ENCODE results near the gene UPF1. TPM values are rescaled to one million over a fixed set of nuclear protein-coding genes. Genes with fewer than 3 reads are reported as not detected.
A peak's percentile ranks its signal among the peaks of the same experiment; 100 is the strongest.

UPF1 gene
- polyA plus RNA-seq, 1 of the 3 experiments (the other 2 are of a cell fraction), result 33.3 TPM

DNA sequence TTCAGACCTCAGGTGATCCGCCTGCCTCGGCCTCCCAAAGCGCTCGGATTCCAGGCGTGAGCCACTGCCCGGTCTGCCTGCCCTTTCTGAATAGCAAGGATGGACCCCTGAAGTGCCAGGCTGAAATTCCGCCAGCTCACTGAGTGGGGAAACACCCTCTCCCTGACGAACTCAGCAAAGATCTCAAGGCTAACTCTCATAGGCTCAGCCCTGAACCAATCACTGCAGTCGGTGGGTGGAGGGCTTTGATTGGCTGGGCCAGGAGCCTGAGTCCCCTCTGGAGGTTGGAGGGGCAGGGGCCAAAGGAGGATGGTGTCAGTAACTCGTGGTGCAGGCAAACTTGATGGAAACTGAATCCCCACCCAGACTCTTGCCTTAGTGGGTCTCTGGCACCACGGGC is 29.4 kb upstream of the UPF1 start:
- Histone ChIP-seq H3K4me1 (ENCODE audit: control insufficient read depth in 1 of 2, insufficient read depth in 2 of 2, low read depth in 1 of 2, low read length in 1 of 2) (no peaks in the 10 kb centered on the region), H4K20me1 (ENCODE audit: insufficient read depth) (no peaks in the 10 kb centered on the region), H3K79me2 (ENCODE audit: insufficient read depth) (no peaks in the 10 kb centered on the region), H3K4me2 (no peak overlapping the region), H2AFZ (ENCODE audit: low read depth) (no peak overlapping the region), H3K4me3 (ENCODE audit: low read depth in 2 of 2, low read length in 1 of 2) (no peak overlapping the region), H3K9ac (no peak overlapping the region), H3K27ac (ENCODE audit: low read depth in 2 of 2, low read length in 1 of 2) (no peak overlapping the region), H3K27me3 (ENCODE audit: insufficient read depth) (0 out of 2 replicates have a peak, but pooled peaks cover 5% of the 10 kb centered on the region), H3K9me2 (no peaks in the 10 kb centered on the region), H3K36me3 (replicated peaks in 1 of 2; ENCODE audit: control insufficient read depth in 1 of 2, insufficient read depth in 2 of 2, low read length in 1 of 2) (no peaks in the 10 kb centered on the region), H3K9me3 (no peaks in the 10 kb centered on the region), H3F3A (replicated peaks; ENCODE audit: insufficient read depth) (no peaks in the 10 kb centered on the region)
- TF ChIP-seq YY1 (IDR thresholded peaks at IDR 0.05; ENCODE audit: low read depth) (no peak), MEF2A (IDR thresholded peaks at IDR 0.05; ENCODE audit: borderline replicate concordance, low read depth) (no peak), SMC3 (IDR thresholded peaks at IDR 0.05; ENCODE audit: low read depth, low read length) (no peak), FOXM1 (IDR thresholded peaks at IDR 0.05; ENCODE audit: low read depth) (no peak), FOXJ3 (CRISPR knock-in tag; IDR thresholded peaks at IDR 0.05) (no peak), CHD2 (IDR thresholded peaks at IDR 0.05; ENCODE audit: low read length, partially characterized antibody) (no peak), ELF1 (IDR thresholded peaks at IDR 0.05) (no peak), TCF12 (IDR thresholded peaks at IDR 0.05) (no peak), RAD21 (IDR thresholded peaks at IDR 0.05; ENCODE audit: low read length) (no peak), RXRA (IDR thresholded peaks at IDR 0.05; ENCODE audit: borderline replicate concordance, low read depth) (no peak), RFX5 (IDR thresholded peaks at IDR 0.05; ENCODE audit: low read length) (no peak), TAF1 (IDR thresholded peaks at IDR 0.05; ENCODE audit: borderline replicate concordance, low read depth, low read length) (no peak), NRF1 (IDR thresholded peaks at IDR 0.05; ENCODE audit: low read depth, low read length) (no peak)
- TF ChIP-seq, protein P1, sequence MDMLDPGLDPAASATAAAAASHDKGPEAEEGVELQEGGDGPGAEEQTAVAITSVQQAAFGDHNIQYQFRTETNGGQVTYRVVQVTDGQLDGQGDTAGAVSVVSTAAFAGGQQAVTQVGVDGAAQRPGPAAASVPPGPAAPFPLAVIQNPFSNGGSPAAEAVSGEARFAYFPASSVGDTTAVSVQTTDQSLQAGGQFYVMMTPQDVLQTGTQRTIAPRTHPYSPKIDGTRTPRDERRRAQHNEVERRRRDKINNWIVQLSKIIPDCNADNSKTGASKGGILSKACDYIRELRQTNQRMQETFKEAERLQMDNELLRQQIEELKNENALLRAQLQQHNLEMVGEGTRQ (IDR thresholded peaks at IDR 0.05; ENCODE audit: borderline replicate concordance, low read depth, low read length), result no peak
- TF ChIP-seq, protein P2, sequence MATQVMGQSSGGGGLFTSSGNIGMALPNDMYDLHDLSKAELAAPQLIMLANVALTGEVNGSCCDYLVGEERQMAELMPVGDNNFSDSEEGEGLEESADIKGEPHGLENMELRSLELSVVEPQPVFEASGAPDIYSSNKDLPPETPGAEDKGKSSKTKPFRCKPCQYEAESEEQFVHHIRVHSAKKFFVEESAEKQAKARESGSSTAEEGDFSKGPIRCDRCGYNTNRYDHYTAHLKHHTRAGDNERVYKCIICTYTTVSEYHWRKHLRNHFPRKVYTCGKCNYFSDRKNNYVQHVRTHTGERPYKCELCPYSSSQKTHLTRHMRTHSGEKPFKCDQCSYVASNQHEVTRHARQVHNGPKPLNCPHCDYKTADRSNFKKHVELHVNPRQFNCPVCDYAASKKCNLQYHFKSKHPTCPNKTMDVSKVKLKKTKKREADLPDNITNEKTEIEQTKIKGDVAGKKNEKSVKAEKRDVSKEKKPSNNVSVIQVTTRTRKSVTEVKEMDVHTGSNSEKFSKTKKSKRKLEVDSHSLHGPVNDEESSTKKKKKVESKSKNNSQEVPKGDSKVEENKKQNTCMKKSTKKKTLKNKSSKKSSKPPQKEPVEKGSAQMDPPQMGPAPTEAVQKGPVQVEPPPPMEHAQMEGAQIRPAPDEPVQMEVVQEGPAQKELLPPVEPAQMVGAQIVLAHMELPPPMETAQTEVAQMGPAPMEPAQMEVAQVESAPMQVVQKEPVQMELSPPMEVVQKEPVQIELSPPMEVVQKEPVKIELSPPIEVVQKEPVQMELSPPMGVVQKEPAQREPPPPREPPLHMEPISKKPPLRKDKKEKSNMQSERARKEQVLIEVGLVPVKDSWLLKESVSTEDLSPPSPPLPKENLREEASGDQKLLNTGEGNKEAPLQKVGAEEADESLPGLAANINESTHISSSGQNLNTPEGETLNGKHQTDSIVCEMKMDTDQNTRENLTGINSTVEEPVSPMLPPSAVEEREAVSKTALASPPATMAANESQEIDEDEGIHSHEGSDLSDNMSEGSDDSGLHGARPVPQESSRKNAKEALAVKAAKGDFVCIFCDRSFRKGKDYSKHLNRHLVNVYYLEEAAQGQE (IDR thresholded peaks at IDR 0.05; ENCODE audit: low read depth, low read length), result no peak
- TF ChIP-seq, protein P3, sequence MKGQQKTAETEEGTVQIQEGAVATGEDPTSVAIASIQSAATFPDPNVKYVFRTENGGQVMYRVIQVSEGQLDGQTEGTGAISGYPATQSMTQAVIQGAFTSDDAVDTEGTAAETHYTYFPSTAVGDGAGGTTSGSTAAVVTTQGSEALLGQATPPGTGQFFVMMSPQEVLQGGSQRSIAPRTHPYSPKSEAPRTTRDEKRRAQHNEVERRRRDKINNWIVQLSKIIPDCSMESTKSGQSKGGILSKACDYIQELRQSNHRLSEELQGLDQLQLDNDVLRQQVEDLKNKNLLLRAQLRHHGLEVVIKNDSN (IDR thresholded peaks at IDR 0.05; ENCODE audit: borderline replicate concordance, low read depth), result no peak
- TF ChIP-seq, protein P4, sequence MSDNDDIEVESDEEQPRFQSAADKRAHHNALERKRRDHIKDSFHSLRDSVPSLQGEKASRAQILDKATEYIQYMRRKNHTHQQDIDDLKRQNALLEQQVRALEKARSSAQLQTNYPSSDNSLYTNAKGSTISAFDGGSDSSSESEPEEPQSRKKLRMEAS (IDR thresholded peaks at IDR 0.05; ENCODE audit: low read depth), result no peak
- WGBS (ENCODE audit: low lambda C conversion rate), result 87% methylated on average over 8 of the region's 11 CpGs
- CTCF ChIA-PET, result interaction anchor here (2.6 kb wide), 1 partner anchor 45 kb away, joined by 8 read pairs; no protein-coding TSS in a partner anchor
- POLR2A ChIA-PET, result no interaction called here
- peak; percentile 51 for DNase-seq

Measured in SK-N-SH (cell line).